OCI-LY7 (cell line): ENCODE measurements around the gene XPNPEP1. TPM values are rescaled to one million over a fixed set of nuclear protein-coding genes. Genes with fewer than 3 reads are reported as not detected.

ENCODE experiments used
- BruUV-seq: library from RNA; stranded (reverse); fragments of 400-500 nt; replicated peaks from 2 replicates; lab custom pipeline; 2021; lab: Mats Ljungman, UMichigan
- CTCF ChIA-PET: fragments of 300-600 bp; sonication (Branson Sonifier 250); formaldehyde crosslinking; loops from one replicate; lab custom pipeline; 2022; ENCODE audit warnings: antibody characterized with exemption; ENCODE audit not compliant: unreplicated experiment; lab: Charles Lee
- POLR2A ChIA-PET: fragments of 300-600 bp; sonication (Branson Sonifier 250); formaldehyde crosslinking; loops from one replicate; lab custom pipeline; 2022; ENCODE audit warnings: antibody characterized with exemption; lab: Charles Lee
- DNase-seq: peaks from one replicate; pipeline ENCODE4 v3.0.0-alpha.2; 2015; ENCODE audit warnings: low spot score
- H2AFZ ChIP-seq: fragments of 200-600 bp; sonication (generic), shearing (Covaris generic); 2 replicates; pipeline ENCODE4 v1.6.1; 2014; ENCODE audit warnings: mild to moderate bottlenecking, antibody characterized with exemption, low read length, moderate library complexity
- H3K27ac ChIP-seq: fragments of 200-600 bp; sonication (generic); 2 replicates; pipeline ENCODE4 v1.5.1; 2014; ENCODE audit warnings: mixed run types, low read depth, mild to moderate bottlenecking, moderate library complexity, low read length, inconsistent platforms; ENCODE audit not compliant: poor library complexity, severe bottlenecking
- H3K36me3 ChIP-seq: fragments of 200-600 bp; sonication (generic); 2 replicates; pipeline ENCODE4 v1.6.1; 2014; ENCODE audit warnings: mild to moderate bottlenecking, antibody characterized with exemption, low read length, moderate library complexity, mixed read lengths; ENCODE audit not compliant: insufficient read depth
- H3K4me1 ChIP-seq: fragments of 200-600 bp; sonication (generic); 2 replicates; pipeline ENCODE4 v1.5.1; 2014; ENCODE audit warnings: mild to moderate bottlenecking, low read length; ENCODE audit not compliant: insufficient read depth, poor library complexity, severe bottlenecking
- H3K4me2 ChIP-seq: fragments of 200-600 bp; sonication (generic); 2 replicates; pipeline ENCODE4 v1.6.1; 2014; ENCODE audit warnings: mild to moderate bottlenecking, low read length
- H3K4me3 ChIP-seq: fragments of 200-600 bp; sonication (generic); 2 replicates; pipeline ENCODE4 v1.5.1; 2014; ENCODE audit warnings: mild to moderate bottlenecking, low read depth, low read length; ENCODE audit not compliant: poor library complexity, severe bottlenecking
- H3K79me2 ChIP-seq: fragments of 200-600 bp; sonication (generic); 2 replicates; pipeline ENCODE4 v1.6.1; 2016; ENCODE audit warnings: low read depth, mild to moderate bottlenecking, low read length, moderate library complexity, mixed read lengths; ENCODE audit not compliant: insufficient read depth
- H3K9me2 ChIP-seq: fragments of 200-600 bp; sonication (generic); 2 replicates; pipeline ENCODE4 v1.6.1; 2016; ENCODE audit warnings: mild to moderate bottlenecking, low read length, mixed read lengths; ENCODE audit not compliant: insufficient read depth
- H3K9me3 ChIP-seq: fragments of 200-600 bp; sonication (generic); 2 replicates; pipeline ENCODE4 v1.6.1; 2014; ENCODE audit warnings: mild to moderate bottlenecking, mixed run types, low read length, mixed read lengths
- H4K20me1 ChIP-seq: fragments of 200-600 bp; sonication (generic); 2 replicates; pipeline ENCODE4 v1.6.1; 2014; ENCODE audit warnings: mild to moderate bottlenecking, antibody characterized with exemption, low read length, moderate library complexity, mixed read lengths; ENCODE audit not compliant: insufficient read depth
- CTCF ChIP-seq: fragments of 200-600 bp; sonication (generic); conservative IDR thresholded peaks from 2 replicates; pipeline ENCODE4 v1.5.1; 2014; ENCODE audit warnings: mild to moderate bottlenecking, antibody characterized with exemption, low read length, moderate library complexity, mixed read lengths
- EZH2phosphoT487 ChIP-seq: fragments of 200-600 bp; sonication (generic); IDR thresholded peaks from 2 replicates; pipeline ENCODE4 v1.6.1; 2018; ENCODE audit warnings: low read depth, borderline replicate concordance, mild to moderate bottlenecking, mixed run types, antibody characterized with exemption, low read length, moderate library complexity, mixed read lengths
- intact Hi-C: fragments of 100-400 bp; cut with micrococcal nuclease; formaldehyde crosslinking; loops from one replicate; pipeline ENCODE4 v1.10.0; 2022; ENCODE audit not compliant: unreplicated experiment
- total RNA-seq, 2 experiments: library from RNA; depleted of rRNA in 1 of 2; stranded (reverse); fragments of >200 nt in 1 of 2; shearing (Covaris generic) in 1 of 2; gene quantifications; 2 replicates each; pipeline ENCODE4 v1.2.3, GENCODE V29; 2014 to 2022

The XPNPEP1 gene
- total RNA-seq, 2 experiments from 2014 or later: 136 to 237 TPM

- Histone ChIP-seq H3K4me2 (no peak overlapping the region), H3K9me3 (no peaks in the 10 kb centered on the region), H3K79me2 (no peaks in the 10 kb centered on the region), H3K36me3 (no peaks in the 10 kb centered on the region), H3K4me1 (peaks cover 4% of the 10 kb centered on the region), H3K27ac (no peak overlapping the region), H2AFZ (no peak overlapping the region), H3K9me2 (no peaks in the 10 kb centered on the region), H4K20me1 (no peaks in the 10 kb centered on the region), H3K4me3 (no peak overlapping the region)
- CTCF ChIA-PET: no interaction called here
- no TSS peak for BruUV-seq
- POLR2A ChIA-PET: no interaction called here
- no peak for DNase-seq
- intact Hi-C loops: no loop called here
- TF ChIP-seq CTCF (no peak), EZH2phosphoT487 (no peak)
These were observed 38.9 kb upstream of the XPNPEP1 start for GRCh38 chr10:109962247-109962646.

- H4K20me1 ChIP-seq: no peaks in the 10 kb centered on the region
- no peaks in the 10 kb centered on the region for H3K79me2 ChIP-seq
- peaks cover 9% of the 10 kb centered on the region for H3K4me1 ChIP-seq
- no peaks in the 10 kb centered on the region for H3K9me2 ChIP-seq
- no peak overlapping the region for H3K4me3 ChIP-seq
- TF ChIP-seq CTCF (no peak), EZH2phosphoT487 (no peak)
- intact Hi-C loops: no loop called here
- no peaks in the 10 kb centered on the region for H3K9me3 ChIP-seq
- H3K27ac ChIP-seq: no peak overlapping the region
- CTCF ChIA-PET: no interaction called here
- H2AFZ ChIP-seq: no peak overlapping the region
- no TSS peak for BruUV-seq
- POLR2A ChIA-PET: interaction anchor here (0.7 kb wide), 1 partner anchor 249 kb away, joined by 3 read pairs; no protein-coding TSS in a partner anchor
- H3K36me3 ChIP-seq: no peaks in the 10 kb centered on the region
- no peak for DNase-seq
- H3K4me2 ChIP-seq: no peak overlapping the region
These were observed 38.1 kb upstream of the XPNPEP1 start for GRCh38 chr10:109961174-109962001.

GRCh38 chr10:109960682-109961081, 37.4 kb upstream of the XPNPEP1 start:
- DNase-seq: no peak
- no peak overlapping the region for H3K4me3 ChIP-seq
- H3K36me3 ChIP-seq: no peaks in the 10 kb centered on the region
- ChIA-PET POLR2A (no interaction called here), CTCF (no interaction called here)
- H3K9me2 ChIP-seq: no peaks in the 10 kb centered on the region
- H3K4me1 ChIP-seq: peaks cover 9% of the 10 kb centered on the region
- H2AFZ ChIP-seq: no peak overlapping the region
- TF ChIP-seq EZH2phosphoT487: no peak
- no peak for TF ChIP-seq CTCF
- H3K9me3 ChIP-seq: no peaks in the 10 kb centered on the region
- intact Hi-C loops: no loop called here
- no TSS peak for BruUV-seq
- no peak overlapping the region for H3K27ac ChIP-seq
- no peaks in the 10 kb centered on the region for H3K79me2 ChIP-seq
- H3K4me2 ChIP-seq: no peak overlapping the region
- no peaks in the 10 kb centered on the region for H4K20me1 ChIP-seq
